GM21515 (cell line): ENCODE data around the gene SLC26A6.
A peak's percentile ranks its signal among the peaks of the same experiment; 100 is the strongest.

Source experiments
- ATAC-seq: cut with Tn5 transposase; IDR thresholded peaks from one replicate; pipeline ENCODE4 v1.9.1; 2021; ENCODE audit not compliant: unreplicated experiment

SLC26A6 gene

GRCh38 chr3:48635222-48636021 is at the start of gene SLC26A6:
SLC26A6 (minus strand) TSS chr3:48635461; CDS start chr3:48635393, 68 bp downstream.
- peak; percentile 92 for ATAC-seq

DNA sequence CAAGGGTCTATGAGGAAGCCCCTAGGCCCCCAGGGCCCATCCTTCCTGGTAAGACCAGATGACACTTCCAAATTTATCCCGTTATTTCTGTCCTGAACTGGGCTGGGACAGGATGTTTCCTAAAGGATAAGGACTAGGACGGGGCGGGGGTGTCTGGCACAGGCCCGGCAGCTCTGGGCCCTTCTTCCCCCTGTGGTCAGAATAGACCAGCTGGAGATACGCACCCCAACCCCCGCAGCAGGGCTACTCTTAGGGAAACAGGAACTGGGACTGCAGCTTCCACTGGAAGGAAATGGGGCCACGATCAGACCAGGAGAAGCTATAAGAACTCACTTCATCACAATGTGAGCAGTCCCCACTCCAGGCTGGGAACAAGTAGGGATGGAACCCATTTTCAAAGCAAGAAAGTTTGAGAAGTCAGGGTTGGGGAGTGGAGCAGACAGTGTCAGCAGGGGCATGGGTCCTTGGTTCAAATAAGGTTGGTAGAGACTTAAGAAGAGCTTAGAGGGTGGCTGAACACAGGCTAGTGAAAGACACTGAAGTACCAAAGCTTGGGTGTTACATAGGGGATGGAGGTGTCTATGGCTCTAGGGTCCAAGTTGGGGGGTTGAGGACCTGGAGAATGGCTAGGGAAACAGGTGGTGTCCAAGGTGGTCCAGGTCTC is 49.4 kb upstream of the SLC26A6 start:
- no peak for ATAC-seq

- ATAC-seq = no peak
Measured at GRCh38 chr3:48684054-48684349, 48.7 kb upstream of the SLC26A6 start.

DNA sequence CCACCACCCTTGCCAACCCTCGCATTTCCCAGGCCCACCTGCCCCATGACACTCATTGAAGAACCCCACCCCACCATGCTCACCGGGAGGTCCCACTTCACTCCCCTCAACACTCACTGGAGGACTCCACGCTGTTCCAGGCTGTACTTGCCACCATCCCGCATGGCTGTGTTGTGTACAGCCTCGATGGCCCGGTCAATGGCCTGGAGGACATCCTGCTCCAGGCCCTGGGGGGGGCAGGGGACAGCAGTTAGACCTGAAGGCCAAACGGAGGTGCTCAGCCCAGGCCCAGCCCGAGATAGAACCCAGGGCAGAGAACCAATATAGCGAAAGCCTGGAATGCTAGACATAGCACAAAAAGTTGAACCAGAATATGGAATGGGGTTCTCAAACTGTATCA is 47.5 kb upstream of the SLC26A6 start:
- ATAC-seq = no peak

DNA sequence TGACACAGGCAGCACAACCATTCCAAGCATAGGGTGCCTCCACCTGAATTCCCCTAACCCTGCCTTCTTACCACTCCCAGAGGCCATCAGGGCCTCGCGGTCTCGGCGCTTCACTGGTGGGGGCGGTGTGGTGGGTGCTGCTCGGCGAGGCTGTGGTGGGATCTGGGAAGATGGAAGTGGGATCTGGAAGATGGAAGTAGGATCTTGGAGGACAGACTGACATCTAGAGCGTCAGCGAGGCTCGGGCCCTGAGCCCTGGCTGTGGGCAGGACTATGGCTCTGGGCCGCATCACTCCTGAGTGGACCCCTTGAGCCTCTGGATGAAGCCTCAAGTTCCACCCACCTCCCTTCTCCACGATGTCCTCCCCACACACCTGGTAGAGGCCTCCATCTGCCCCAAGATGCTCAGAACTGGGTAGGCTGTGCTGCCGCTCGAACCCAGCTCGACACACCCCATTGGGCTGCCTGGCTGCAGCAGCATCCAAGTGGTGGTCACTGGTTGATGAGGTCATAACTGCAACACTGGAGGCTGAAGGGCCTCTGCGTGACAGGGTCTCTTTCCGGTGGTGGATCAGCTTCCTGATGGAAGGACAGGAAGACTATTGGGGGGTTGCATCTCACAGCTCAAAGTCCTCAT is 46.8 kb upstream of the SLC26A6 start:
- ATAC-seq = no peak

DNA sequence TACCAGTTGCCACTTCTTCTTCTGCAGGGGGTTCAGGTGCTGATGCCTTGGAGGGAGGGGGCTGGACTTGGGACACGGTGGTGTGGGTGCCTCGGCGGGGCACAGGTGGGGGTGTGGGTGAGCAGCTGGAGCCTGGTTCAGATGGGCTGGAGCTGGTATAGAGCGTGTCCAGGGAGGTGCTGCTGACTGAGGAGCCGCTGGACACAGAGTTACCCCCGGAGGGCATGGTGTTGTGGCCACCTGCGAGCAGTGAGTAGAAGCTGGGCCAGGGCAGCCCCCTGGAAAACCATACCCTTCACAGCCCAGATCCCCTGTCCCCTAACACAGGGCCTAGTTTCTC is 46.2 kb upstream of the SLC26A6 start:
- ATAC-seq = no peak

- no peak for ATAC-seq
Measured at GRCh38 chr3:48680811-48681540, 45.7 kb upstream of the SLC26A6 start.

GRCh38 chr3:48679411-48680391 is 44.4 kb upstream of the SLC26A6 start:
- no peak for ATAC-seq

GRCh38 chr3:48678566-48679380 is 43.5 kb upstream of the SLC26A6 start:
- ATAC-seq = no peak

GRCh38 chr3:48678056-48678455 is 42.8 kb upstream of the SLC26A6 start:
- ATAC-seq = no peak

GRCh38 chr3:48674505-48674904 is 39.2 kb upstream of the SLC26A6 start:
- no peak for ATAC-seq

- ATAC-seq = no peak
Measured at GRCh38 chr3:48672522-48672921, 37.3 kb upstream of the SLC26A6 start.

- no peak for ATAC-seq
Measured at GRCh38 chr3:48664929-48665328, 29.7 kb upstream of the SLC26A6 start.

DNA sequence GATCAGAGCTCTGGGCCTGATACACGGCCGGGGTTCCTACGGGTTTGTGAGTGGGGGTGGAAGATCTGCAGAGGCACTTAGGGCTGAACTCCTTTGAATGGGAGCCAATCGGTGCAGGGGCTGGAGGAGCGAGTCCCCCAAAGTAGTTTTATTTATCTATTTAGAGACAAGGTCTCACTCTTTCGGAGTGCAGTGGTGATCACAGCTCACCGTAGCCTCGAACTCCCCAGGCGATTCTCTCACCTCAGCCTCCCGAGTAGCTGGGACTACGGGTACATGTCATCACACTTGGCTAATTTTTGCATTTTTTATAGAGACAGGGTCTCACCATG is 29.0 kb upstream of the SLC26A6 start:
- no peak for ATAC-seq

GRCh38 chr3:48663489-48664312 is 28.4 kb upstream of the SLC26A6 start:
- ATAC-seq = peak; percentile 82

GRCh38 chr3:48662753-48663488 is 27.7 kb upstream of the SLC26A6 start, which contains the start of gene CELSR3:
CELSR3 (minus strand) TSS chr3:48662886; CDS start chr3:48662634, 252 bp downstream.
- no peak for ATAC-seq

DNA sequence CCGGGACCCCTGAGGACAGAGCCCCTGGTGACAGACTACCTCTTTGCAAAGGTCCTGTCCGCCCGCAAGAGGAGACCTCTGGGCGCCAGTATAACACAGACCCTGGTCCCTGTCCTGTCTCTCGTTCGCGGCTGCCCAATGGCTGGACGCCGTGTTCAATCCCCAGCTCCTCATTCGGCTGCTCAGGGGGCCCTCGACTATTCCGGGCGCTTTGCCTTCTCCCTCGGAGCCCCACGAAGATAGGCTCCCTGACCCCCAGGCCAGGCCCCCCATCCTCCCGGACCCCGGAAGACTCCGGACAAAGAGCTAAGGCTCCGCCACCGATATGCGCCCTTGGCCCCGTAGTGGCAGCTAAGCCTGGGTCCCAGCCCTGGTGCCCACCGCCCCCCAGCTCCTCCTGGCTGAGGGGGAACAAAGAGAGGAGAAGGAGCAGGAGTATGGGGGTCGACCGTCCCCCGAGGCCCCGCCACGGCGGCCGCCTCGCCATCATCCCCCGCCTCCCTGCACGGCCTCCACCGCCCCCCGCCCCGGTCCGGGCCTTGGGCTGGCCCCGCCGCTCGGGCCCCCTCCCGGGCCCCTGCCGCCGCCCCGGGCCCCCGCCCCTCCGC is 27.0 kb upstream of the SLC26A6 start:
- no peak for ATAC-seq
